Stimulated activated CD4-positive, alpha-beta T cell treated with anti-CD3 and anti-CD28 coated beads, TNF-alpha, amount 100 ng/mL, for 1 hour (primary cell): ENCODE measurements around the gene PLSCR5.

Source experiments
- DNase-seq, 3 donors: peaks; one replicate each; pipeline ENCODE4 v3.0.0-alpha.2; 2020; ENCODE audit warnings: low read depth in 3 of 3, low spot score in 1 of 3

PLSCR5 gene

GRCh38 chr3:146589899-146590508 is 15.1 kb downstream of the PLSCR5 start:
- DNase-seq, result no peak

DNA sequence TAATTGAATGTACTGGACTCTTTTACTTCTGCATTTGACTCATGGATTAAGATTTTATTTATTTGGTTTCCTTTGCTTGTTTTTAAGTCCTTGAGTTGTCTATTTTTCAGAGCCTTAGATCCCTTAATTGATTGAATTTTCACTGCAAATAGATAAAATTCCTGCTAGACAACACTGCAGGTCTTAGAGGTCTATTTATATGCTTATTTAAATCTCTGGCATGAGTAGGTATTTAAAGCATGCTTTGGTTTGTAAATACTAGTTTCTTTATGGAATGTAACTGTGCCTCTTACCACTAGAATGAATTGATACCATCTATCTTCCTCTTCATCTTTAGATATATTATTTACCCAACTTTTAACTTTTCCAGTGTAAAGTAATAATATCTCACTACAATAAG is 20.0 kb downstream of the PLSCR5 start:
- DNase-seq, result no peak

DNA sequence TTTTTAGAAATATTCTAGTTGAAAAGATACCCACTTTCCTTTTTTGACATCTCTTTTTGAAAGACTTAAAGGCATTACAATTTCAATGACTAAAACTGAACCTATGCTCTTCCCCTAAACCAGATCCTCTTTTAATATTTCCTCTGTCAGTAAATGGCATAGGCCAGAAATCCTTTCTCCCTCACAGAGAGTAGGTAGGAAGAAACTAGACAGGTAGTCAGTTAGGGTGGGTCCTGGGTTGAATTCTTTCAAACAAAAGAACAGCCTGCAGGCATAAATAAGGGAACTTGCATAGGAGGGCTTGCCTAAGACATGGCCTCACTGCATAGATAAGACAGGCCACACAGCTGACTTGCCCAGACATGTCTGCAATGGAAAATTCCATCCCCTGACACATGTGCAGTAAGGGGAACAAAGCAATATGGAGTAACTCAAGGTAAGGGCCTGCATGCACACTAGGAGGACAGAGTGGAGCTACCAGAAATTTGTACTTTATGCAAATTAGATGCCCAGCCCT is 23.1 kb downstream of the PLSCR5 start:
- no peak for DNase-seq

DNA sequence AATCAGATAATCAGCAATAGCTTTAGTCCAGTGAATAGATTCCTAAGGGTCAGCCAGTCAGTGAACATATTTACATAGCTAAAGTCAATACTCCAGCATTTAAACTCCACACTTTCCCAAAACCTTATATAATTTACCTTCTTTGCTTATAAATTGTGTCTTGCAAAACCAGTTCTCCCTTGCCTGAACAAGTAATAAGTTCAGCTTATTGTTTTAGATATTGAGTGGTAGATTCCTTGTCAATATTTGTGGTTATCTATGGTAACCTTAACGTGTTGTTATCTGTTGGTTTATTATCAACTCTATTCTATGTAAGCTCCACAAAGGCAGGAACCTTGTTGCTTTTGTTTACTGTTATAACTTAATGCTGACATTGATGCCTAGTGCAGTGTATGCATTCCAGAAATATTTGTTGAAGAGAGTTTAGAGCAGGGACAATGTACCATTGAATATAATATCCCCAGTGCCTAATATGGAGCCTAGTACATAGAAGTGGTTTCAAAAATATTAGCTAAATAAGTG is 24.0 kb downstream of the PLSCR5 start:
- DNase-seq, result no peak

GRCh38 chr3:146577662-146578061 is 27.5 kb downstream of the PLSCR5 start:
- no peak for DNase-seq

GRCh38 chr3:146575636-146576035 is 29.5 kb downstream of the PLSCR5 start:
- DNase-seq, result no peak

- DNase-seq, result no peak
Observed at GRCh38 chr3:146574173-146574572, 31.0 kb downstream of the PLSCR5 start.

- no peak for DNase-seq
Observed at GRCh38 chr3:146569314-146569713, 35.8 kb downstream of the PLSCR5 start.

DNA sequence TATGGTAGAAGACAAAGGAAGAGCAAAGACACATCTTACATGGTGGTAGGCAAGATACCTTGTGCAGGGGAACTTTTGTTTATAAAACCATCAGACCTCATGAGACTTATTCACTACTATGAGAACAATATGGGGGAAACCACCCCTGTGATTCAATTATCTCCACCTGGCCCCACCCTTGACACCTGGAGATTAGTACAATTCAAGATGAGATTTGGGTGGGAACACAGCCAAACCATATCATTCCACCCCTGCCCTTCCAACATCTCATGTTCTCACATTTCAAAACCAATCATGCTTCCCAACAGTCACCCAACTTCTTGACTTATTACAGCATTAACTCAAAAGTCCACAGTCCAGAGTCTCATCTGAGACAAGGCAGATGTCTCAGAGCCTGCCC is 39.0 kb downstream of the PLSCR5 start:
- DNase-seq, result no peak

GRCh38 chr3:146561879-146562278 is 43.3 kb downstream of the PLSCR5 start:
- DNase-seq, result no peak

DNA sequence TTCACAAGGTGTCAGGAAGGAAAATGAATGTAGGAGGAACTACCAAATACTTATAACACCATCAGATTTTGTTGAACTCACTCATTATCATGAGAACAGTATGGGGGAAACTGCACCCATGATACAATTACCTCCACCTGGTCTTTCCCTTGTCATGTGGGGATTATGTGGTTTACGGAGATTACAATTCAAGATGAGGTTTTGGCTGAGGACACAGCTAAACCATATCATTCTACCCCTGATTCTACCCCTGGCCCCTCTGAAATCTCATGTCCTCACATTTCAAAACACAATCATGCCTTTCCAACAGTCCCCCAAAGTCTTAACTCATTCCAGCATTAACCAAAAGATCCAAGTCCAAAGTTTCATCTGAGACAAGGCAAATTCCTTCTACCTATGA is 43.7 kb downstream of the PLSCR5 start:
- DNase-seq, result no peak

DNA sequence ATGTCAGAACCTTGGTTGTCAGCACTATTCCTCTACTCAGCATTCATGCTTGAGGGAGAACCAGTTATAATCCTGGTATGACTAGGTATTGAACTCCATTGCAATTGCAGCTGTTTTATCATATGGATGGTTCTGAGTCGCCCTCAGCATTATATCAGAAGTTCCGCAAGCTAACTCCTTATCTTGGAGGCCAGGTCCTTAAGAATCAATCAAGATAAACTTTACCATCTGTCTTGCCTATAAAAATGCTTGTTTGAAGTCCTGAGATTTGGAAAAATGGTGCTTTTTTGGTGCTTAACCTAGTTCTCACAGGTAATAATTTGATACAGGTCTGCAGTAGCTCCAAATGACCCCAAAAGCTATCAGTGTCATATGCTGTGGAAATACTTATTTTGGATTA is 44.5 kb downstream of the PLSCR5 start:
- no peak for DNase-seq

- DNase-seq, result no peak
Observed at GRCh38 chr3:146559388-146559787, 45.8 kb downstream of the PLSCR5 start.

GRCh38 chr3:146558781-146559180 is 46.4 kb downstream of the PLSCR5 start:
- no peak for DNase-seq

DNA sequence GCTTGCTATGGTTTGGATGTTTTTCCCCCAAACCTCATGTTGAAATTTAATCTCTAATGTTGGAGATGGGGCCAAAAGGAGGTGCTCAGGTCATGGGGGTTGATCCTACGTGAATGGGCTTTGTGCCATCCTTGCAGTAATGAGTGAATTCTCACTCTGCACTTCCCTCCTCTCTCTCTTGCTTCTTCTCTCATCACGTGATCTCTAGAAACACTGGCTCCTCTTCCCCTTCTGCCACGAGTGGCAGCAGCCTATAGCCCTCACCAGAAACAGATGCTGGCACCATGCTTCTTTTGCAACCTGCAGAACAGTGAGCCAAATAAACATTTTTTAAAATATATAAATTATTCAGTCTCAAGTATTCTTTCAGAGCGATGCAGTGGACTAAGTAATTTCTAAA is 47.4 kb downstream of the PLSCR5 start:
- no peak for DNase-seq

GRCh38 chr3:146555311-146555710 is 49.8 kb downstream of the PLSCR5 start:
- no peak for DNase-seq

GRCh38 chr3:146554151-146554760 is 50.9 kb downstream of the PLSCR5 start:
- DNase-seq, result no peak

GRCh38 chr3:146550743-146551510 is 54.2 kb downstream of the PLSCR5 start:
- no peak for DNase-seq

GRCh38 chr3:146550070-146550615 is 55.0 kb downstream of the PLSCR5 start:
- DNase-seq, result no peak

DNA sequence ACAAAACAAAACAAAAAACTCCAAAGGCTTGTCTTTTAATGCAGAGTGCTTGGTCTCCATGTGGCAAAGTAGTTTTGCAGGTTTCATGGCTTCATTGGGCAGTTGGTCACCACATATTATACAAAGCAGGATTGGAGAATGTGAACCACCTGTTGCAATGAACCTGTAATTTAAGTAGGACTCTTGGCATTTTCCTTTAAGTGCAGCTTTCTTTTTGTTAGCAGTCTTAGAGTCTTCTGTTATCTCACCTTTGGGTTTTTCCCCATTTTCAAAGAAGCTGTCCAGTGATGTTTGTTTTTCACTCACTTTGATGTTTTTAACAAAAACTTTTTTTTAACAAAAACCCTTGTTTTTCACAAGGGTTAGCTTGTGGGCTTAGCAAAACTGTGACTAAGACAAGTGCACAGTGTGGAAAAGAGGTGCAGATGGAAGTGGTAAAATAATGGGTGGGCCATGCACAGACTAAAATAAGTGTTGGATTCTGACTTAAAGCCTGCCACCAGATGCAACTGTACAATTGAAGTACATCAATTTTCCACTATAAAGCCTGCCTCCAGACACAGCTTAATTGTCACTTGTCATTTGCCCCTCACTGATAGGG is 57.8 kb downstream of the PLSCR5 start:
- DNase-seq, result no peak

DNA sequence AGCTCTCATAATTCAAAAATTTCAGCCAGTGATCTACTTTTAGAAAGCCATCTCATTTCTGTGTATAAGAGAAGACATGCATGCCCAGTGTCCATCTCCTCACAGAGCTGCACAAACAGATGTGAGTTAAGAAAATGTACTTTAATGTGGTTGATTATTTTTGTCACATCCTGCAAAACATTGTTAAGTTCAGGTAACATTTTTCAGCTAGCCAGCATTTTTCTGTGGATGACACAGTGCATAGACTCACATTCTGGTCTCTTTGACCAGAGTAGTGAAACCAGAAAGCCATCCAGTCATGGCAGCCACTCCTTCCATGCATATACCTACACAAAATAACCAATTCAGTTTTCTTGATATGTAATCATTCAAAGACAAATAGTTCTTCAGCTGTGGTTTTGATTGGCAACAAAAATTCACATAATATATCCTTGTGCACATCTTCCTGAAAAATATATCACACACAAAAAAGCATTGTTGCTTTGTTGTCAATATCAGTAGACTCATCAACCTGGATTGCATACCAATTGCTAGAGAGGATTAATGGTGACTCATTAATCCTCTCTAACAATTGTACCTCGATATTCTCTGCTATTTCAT is 58.7 kb downstream of the PLSCR5 start:
- DNase-seq, result no peak
